Measurements from ENCODE around the gene DDOST. TPM values are rescaled to one million over a fixed set of nuclear protein-coding genes. Genes with fewer than 3 reads are reported as not detected.
"Not testable (repeated sequence)": the region's sequence is repeated elsewhere in the genome, so short reads cannot be mapped to it uniquely, and the experiment has no call there.

The DDOST gene
- polyA plus RNA-seq, 3 donors = 199 to 225 (median 224) TPM

GRCh38 chr1:20697563-20697962 lies 36.4 kb upstream of the DDOST start:
- no peak for DNase-seq

GRCh38 chr1:20696397-20697333 lies 35.5 kb upstream of the DDOST start:
- DNase-seq = peak; percentile 90

- DNase-seq = no peak
Measured at GRCh38 chr1:20695515-20695914, 34.3 kb upstream of the DDOST start.

GRCh38 chr1:20693623-20694022 lies 32.5 kb upstream of the DDOST start:
- no peak for DNase-seq

- no peak for DNase-seq
Measured at GRCh38 chr1:20691872-20692271, 30.7 kb upstream of the DDOST start.

GRCh38 chr1:20689645-20690056 lies 28.5 kb upstream of the DDOST start:
- no peak for DNase-seq

GRCh38 chr1:20686883-20687725 lies 25.9 kb upstream of the DDOST start:
- no peak for DNase-seq

DNA sequence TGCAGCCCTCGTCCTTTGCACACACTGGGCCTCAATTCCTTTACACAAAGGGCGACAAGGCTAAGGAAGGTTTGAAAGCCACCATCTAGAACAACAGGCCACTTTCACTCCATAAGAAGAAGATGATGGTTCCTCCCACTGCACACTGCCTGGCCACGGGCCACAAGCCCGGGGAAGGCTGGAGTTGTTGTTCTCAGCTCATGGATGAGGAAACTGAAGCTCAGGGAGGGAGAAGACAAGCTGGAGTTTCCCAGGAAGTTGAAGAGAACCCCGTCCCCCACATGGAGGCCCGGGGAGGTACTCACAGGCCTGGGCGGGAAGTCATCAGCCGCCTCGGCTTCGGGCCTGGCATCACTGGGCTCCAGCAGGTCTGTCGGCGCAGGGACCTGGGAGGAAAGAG lies 24.6 kb upstream of the DDOST start:
- no peak for DNase-seq

- DNase-seq = no peak
Measured at GRCh38 chr1:20685099-20685662, 24.0 kb upstream of the DDOST start.

DNA sequence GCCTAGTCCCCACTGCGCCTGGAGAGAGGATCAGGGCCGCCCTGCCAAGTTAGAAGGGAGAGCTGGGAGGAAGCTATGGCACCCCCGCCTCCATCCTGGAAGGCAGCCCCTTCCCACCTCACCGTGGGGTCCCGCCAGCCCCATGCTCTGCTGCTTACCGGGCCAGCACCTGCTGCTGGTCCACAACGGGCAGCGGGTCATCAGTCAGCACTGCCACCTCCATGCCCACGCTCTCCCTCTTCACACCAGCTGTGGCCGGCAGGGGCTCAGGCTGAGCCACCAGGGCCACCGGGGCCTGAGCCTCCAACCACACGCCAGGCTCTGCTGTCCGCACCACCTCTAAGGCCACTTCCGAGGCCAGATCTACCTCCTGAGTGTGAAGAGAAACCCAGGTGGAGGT lies 23.5 kb upstream of the DDOST start:
- no peak for DNase-seq

- no peak for DNase-seq
Measured at GRCh38 chr1:20684050-20684620, 23.0 kb upstream of the DDOST start.

- no peak for DNase-seq
Measured at GRCh38 chr1:20683614-20684013, 22.4 kb upstream of the DDOST start.

DNA sequence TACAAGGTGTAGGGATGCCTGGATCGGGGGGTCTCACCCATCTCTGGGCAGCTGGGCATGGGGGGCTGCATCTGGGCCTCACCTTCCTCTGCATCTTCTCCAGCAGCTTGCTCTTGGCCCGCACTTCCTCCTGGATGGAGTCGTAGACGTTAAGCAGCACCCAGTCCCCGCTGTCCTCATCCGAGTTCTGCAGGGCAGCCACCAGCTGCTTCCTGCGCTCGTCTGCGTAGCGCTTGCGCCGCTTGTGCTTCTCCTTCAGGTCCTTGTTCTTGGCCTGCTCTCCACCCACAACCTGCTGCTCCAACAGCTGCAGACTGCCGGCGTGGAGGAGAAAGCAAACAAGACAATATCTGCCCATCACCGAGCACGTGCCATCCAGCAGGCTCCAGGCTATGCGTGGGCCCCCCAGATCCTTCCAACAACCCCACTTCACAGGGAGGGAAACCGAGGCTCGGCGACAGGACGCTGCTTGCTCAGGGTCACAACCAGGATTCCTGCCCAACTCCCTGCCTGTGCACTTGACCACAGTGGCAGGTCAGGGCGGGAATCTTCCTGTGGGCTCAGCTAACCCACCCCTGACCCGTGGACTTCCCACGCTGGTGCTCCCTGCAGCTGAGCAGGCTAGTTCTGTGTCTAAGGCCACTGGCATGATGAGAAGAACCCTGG lies 21.5 kb upstream of the DDOST start:
- no peak for DNase-seq

- DNase-seq = no peak
Measured at GRCh38 chr1:20681999-20682398, 20.8 kb upstream of the DDOST start.

GRCh38 chr1:20680269-20680668 lies 19.1 kb upstream of the DDOST start:
- no peak for DNase-seq

- no peak for DNase-seq
Measured at GRCh38 chr1:20678599-20678998, 17.4 kb upstream of the DDOST start.

DNA sequence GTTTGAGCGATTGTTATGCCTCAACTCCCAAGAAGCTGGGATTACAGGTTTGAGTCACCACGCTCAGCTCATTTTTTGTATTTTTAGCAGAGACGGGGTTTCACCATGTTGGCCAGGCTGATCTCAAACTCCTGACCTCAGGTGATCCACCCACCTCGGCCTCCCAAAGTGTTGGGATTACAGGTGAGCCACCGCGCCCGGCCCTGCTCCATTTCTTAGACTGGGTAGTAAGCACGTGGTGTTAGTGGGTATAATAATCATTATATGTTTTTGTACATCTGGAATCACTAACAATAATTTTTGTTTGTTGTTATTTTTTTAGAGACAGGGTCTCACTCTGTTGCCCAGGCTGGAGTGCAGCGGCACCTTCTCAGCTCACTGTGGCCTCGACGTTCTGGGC lies 12.5 kb upstream of the DDOST start:
- DNase-seq = not testable (repeated sequence)

- no peak for DNase-seq
Measured at GRCh38 chr1:20672265-20672632, 11.1 kb upstream of the DDOST start.

- DNase-seq = no peak
Measured at GRCh38 chr1:20670936-20671335, 9.8 kb upstream of the DDOST start.

DNA sequence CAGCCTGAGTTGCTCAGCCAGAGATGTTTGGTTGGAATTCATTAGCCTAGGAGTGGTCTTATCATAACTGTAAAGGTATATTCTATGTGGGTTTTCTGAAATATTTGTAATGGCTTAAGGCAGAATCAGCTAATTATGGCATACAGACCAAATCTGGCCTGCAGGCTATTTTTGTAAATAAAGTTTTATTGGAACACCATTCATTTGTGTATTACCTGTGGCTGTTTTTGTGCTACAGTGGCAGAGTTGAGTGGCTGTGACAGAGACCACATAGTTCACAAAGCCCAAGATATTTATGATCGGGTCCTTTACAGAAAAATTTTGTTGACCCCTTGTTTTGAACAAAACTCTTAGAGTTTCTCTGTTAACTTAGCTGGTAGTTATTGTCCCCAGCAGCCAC lies 7.4 kb upstream of the DDOST start:
- no peak for DNase-seq

DNA sequence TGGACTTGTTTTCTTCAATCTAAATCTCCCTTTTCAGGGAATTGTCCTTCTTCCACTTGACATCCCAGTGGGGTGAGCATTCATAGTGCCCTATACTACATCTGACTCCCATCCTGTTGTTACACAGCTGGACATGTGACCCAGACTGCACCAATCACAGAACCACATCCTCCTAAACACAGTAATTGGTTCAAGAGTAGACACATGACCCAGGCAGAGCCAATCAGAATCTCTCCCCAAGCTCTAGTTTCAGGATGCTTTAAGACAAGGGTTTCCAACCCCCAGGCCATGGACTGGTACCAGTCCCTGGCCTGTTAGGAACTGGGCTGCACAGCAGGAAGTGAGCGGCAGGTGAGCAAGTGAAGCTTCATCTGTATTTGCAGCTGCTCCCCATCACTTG lies 5.6 kb upstream of the DDOST start:
- no peak for DNase-seq

- no peak for DNase-seq
Measured at GRCh38 chr1:20666146-20666545, 5.0 kb upstream of the DDOST start.
